ENCODE data around the gene ZNF628.
A peak's percentile ranks its signal among the peaks of the same experiment; 100 is the strongest.

ZNF628 gene

DNA sequence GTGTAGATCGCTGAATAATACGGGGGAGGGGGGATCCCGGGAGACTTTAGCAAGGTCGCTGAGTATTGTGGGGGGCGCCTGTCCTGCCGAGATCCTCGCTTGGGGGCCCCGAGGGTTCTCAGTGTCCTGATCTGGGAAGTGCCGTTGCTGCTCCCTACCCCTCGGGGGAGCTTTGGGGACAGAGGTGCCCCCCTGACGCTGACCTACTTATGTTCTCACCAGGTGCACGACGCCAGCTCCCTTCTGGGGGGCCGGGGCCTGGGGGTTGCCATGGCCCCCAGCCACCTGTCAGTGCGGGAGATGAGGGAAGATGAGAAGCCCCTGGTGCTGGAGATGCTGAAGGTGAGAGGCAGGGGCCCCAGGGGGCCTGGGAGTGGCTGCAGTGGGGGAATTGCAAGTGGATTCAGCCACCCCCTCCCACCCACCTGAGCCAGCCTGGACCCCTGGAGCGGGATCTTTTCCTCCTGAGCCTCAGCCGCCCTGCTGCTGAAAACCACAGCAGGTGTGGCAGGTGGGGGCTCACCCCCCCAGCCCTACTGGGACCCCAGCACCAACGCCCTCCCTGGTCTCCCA, 9.1 kb downstream of the ZNF628 start:
- CTCF ChIA-PET = interaction anchor here (0.7 to 4.3 kb wide), 7 partner anchors 9 to 345 kb away, joined by 3 to 42 read pairs (median 3); partner anchors contain the start of gene ZNF628
- Histone ChIP-seq H3K27ac (ENCODE audit: extremely low read depth, low read depth, low read length) (peak overlapping the region; percentile 59; the same call in 1 of the 2 replicates), H3K4me3 (ENCODE audit: low read depth, low read length) (peak overlapping the region; percentile 91), H3K9me3 (ENCODE audit: control insufficient read depth, insufficient read depth, low read depth, low read length) (no peaks in the 10 kb centered on the region), H3K4me1 (ENCODE audit: control insufficient read depth, insufficient read depth, low read length) (peaks cover 23% of the 10 kb centered on the region), H3K36me3 (ENCODE audit: control insufficient read depth in 2 of 2, insufficient read depth in 1 of 2, low read length in 2 of 2) (peaks cover 0 to 9% of the 10 kb centered on the region in 2 experiments; a peak in 1 of 3 replicates)
- POLR2A ChIA-PET = interaction anchor here (0.7 to 3.5 kb wide), 14 partner anchors 9 to 368 kb away, joined by 3 to 44 read pairs (median 4); partner anchors contain the start of genes FIZ1, ISOC2, KMT5C and PPP1R12C
- TF ChIP-seq, protein P1, sequence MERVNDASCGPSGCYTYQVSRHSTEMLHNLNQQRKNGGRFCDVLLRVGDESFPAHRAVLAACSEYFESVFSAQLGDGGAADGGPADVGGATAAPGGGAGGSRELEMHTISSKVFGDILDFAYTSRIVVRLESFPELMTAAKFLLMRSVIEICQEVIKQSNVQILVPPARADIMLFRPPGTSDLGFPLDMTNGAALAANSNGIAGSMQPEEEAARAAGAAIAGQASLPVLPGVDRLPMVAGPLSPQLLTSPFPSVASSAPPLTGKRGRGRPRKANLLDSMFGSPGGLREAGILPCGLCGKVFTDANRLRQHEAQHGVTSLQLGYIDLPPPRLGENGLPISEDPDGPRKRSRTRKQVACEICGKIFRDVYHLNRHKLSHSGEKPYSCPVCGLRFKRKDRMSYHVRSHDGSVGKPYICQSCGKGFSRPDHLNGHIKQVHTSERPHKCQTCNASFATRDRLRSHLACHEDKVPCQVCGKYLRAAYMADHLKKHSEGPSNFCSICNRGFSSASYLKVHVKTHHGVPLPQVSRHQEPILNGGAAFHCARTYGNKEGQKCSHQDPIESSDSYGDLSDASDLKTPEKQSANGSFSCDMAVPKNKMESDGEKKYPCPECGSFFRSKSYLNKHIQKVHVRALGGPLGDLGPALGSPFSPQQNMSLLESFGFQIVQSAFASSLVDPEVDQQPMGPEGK (tag by site-specific recombination; IDR thresholded peaks at IDR 0.05) = peak; percentile 82; the same call in 1 of the 2 replicates
- peak; percentile 66 for TF ChIP-seq GLIS2 (tag by site-specific recombination; IDR thresholded peaks at IDR 0.05)
- peak; percentile 98 for TF ChIP-seq GLIS1 (tag by site-specific recombination; IDR thresholded peaks at IDR 0.05)
- no peak for TF ChIP-seq ZNF830 (tag by site-specific recombination; IDR thresholded peaks at IDR 0.05; ENCODE audit: low read depth)
- TF ChIP-seq, protein P2, sequence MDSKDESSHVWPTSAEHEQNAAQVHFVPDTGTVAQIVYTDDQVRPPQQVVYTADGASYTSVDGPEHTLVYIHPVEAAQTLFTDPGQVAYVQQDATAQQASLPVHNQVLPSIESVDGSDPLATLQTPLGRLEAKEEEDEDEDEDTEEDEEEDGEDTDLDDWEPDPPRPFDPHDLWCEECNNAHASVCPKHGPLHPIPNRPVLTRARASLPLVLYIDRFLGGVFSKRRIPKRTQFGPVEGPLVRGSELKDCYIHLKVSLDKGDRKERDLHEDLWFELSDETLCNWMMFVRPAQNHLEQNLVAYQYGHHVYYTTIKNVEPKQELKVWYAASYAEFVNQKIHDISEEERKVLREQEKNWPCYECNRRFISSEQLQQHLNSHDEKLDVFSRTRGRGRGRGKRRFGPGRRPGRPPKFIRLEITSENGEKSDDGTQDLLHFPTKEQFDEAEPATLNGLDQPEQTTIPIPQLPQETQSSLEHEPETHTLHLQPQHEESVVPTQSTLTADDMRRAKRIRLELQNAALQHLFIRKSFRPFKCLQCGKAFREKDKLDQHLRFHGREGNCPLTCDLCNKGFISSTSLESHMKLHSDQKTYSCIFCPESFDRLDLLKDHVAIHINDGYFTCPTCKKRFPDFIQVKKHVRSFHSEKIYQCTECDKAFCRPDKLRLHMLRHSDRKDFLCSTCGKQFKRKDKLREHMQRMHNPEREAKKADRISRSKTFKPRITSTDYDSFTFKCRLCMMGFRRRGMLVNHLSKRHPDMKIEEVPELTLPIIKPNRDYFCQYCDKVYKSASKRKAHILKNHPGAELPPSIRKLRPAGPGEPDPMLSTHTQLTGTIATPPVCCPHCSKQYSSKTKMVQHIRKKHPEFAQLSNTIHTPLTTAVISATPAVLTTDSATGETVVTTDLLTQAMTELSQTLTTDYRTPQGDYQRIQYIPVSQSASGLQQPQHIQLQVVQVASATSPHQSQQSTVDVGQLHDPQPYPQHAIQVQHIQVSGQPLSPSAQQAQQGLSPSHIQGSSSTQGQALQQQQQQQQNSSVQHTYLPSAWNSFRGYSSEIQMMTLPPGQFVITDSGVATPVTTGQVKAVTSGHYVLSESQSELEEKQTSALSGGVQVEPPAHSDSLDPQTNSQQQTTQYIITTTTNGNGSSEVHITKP (tag by site-specific recombination; IDR thresholded peaks at IDR 0.05) = peak; percentile 96
- peak; percentile 65 for TF ChIP-seq ZIC2 (tag by site-specific recombination; IDR thresholded peaks at IDR 0.05)
- TF ChIP-seq, protein P3, sequence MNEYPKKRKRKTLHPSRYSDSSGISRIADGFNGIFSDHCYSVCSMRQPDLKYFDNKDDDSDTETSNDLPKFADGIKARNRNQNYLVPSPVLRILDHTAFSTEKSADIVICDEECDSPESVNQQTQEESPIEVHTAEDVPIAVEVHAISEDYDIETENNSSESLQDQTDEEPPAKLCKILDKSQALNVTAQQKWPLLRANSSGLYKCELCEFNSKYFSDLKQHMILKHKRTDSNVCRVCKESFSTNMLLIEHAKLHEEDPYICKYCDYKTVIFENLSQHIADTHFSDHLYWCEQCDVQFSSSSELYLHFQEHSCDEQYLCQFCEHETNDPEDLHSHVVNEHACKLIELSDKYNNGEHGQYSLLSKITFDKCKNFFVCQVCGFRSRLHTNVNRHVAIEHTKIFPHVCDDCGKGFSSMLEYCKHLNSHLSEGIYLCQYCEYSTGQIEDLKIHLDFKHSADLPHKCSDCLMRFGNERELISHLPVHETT (tag by site-specific recombination; IDR thresholded peaks at IDR 0.05) = no peak
- TF ChIP-seq ZNF610 (tag by site-specific recombination; IDR thresholded peaks at IDR 0.05; ENCODE audit: borderline replicate concordance) = no peak
- TF ChIP-seq, protein P4, sequence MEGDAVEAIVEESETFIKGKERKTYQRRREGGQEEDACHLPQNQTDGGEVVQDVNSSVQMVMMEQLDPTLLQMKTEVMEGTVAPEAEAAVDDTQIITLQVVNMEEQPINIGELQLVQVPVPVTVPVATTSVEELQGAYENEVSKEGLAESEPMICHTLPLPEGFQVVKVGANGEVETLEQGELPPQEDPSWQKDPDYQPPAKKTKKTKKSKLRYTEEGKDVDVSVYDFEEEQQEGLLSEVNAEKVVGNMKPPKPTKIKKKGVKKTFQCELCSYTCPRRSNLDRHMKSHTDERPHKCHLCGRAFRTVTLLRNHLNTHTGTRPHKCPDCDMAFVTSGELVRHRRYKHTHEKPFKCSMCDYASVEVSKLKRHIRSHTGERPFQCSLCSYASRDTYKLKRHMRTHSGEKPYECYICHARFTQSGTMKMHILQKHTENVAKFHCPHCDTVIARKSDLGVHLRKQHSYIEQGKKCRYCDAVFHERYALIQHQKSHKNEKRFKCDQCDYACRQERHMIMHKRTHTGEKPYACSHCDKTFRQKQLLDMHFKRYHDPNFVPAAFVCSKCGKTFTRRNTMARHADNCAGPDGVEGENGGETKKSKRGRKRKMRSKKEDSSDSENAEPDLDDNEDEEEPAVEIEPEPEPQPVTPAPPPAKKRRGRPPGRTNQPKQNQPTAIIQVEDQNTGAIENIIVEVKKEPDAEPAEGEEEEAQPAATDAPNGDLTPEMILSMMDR (tag by site-specific recombination; IDR thresholded peaks at IDR 0.05) = peak; percentile 62
- no peak for TF ChIP-seq ZNF157 (tag by site-specific recombination; IDR thresholded peaks at IDR 0.05)
- no peak for TF ChIP-seq ZNF529 (tag by site-specific recombination; IDR thresholded peaks at IDR 0.05; ENCODE audit: insufficient replicate concordance)
- no peak for TF ChIP-seq SCRT2 (tag by site-specific recombination; IDR thresholded peaks at IDR 0.05)
- no peak for TF ChIP-seq ZNF76 (tag by site-specific recombination; IDR thresholded peaks at IDR 0.05; ENCODE audit: borderline replicate concordance, low read depth)
- no peak for TF ChIP-seq ZNF433 (tag by site-specific recombination; IDR thresholded peaks at IDR 0.05; ENCODE audit: low read depth)

Measured in HEK293 (cell line).